Hepatocyte (in vitro differentiated cells): ENCODE results near the gene RASGRF2.

Source experiments
- EZH2 ChIP-seq: fragments of 200-600 bp; sonication (generic); IDR thresholded peaks from 2 replicates; pipeline ENCODE4 v1.6.1; 2016; ENCODE audit warnings: antibody characterized with exemption, mild to moderate bottlenecking, borderline replicate concordance
- EZH2phosphoT487 ChIP-seq: fragments of 200-600 bp; sonication (generic); IDR thresholded peaks from one replicate; pipeline ENCODE4 v1.6.1; 2018; ENCODE audit warnings: antibody characterized with exemption, mild to moderate bottlenecking, low read depth, moderate library complexity; ENCODE audit not compliant: unreplicated experiment, severe bottlenecking
- TF ChIP-seq, protein P1 (sequence below): fragments of 200-600 bp; sonication (generic); IDR thresholded peaks from 2 replicates; pipeline ENCODE4 v1.5.1; 2016; ENCODE audit warnings: antibody characterized with exemption, mild to moderate bottlenecking; ENCODE audit not compliant: poor library complexity

DNA sequence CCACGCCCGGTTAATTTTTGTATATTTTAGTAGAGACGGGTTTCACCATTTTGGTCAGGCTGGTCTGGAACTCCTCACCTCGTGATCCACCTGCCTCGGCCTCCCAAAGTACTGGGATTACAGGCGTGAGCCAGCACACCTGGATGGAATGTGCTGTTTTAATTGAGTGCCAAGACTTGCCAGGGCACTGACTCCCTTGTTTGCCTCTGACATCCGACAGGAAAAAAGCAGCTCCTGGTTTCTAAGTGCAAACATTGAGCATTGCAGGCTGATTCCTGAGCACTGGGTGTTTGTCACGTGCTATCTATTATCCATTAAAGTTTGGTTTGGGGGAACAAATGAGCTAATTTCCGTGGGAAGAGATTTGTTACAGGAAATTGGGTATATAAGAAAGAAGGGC is 202.3 kb downstream of the RASGRF2 start:
- TF ChIP-seq, protein P1, sequence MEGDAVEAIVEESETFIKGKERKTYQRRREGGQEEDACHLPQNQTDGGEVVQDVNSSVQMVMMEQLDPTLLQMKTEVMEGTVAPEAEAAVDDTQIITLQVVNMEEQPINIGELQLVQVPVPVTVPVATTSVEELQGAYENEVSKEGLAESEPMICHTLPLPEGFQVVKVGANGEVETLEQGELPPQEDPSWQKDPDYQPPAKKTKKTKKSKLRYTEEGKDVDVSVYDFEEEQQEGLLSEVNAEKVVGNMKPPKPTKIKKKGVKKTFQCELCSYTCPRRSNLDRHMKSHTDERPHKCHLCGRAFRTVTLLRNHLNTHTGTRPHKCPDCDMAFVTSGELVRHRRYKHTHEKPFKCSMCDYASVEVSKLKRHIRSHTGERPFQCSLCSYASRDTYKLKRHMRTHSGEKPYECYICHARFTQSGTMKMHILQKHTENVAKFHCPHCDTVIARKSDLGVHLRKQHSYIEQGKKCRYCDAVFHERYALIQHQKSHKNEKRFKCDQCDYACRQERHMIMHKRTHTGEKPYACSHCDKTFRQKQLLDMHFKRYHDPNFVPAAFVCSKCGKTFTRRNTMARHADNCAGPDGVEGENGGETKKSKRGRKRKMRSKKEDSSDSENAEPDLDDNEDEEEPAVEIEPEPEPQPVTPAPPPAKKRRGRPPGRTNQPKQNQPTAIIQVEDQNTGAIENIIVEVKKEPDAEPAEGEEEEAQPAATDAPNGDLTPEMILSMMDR = no peak
- TF ChIP-seq EZH2 = no peak
- no peak for TF ChIP-seq EZH2phosphoT487
